ENCODE measurements around the gene C1QTNF5.

C1QTNF5 gene

GRCh38 chr11:119357074-119357473, 16.4 kb upstream of the C1QTNF5 start:
- no peak for DNase-seq

GRCh38 chr11:119356349-119357031, 15.8 kb upstream of the C1QTNF5 start:
- peak; percentile 74 for DNase-seq

GRCh38 chr11:119355091-119355843, 14.6 kb upstream of the C1QTNF5 start:
- no peak for DNase-seq

GRCh38 chr11:119352857-119353260, 12.2 kb upstream of the C1QTNF5 start:
- DNase-seq, result no peak

GRCh38 chr11:119351232-119351631, 10.5 kb upstream of the C1QTNF5 start:
- DNase-seq, result no peak

- DNase-seq, result no peak
Observed at GRCh38 chr11:119350302-119350701, 9.6 kb upstream of the C1QTNF5 start.

GRCh38 chr11:119347940-119348605, 7.4 kb upstream of the C1QTNF5 start:
- DNase-seq, result no peak

GRCh38 chr11:119347242-119347641, 6.6 kb upstream of the C1QTNF5 start:
- no peak for DNase-seq

GRCh38 chr11:119346605-119347004, 5.9 kb upstream of the C1QTNF5 start, which contains the start of gene MFRP:
Gene MFRP (minus strand): TSS chr11:119346705. CDS start chr11:119346513, 192 bp downstream.
- no peak for DNase-seq

- DNase-seq, result no peak
Observed at GRCh38 chr11:119345685-119346084, 5.0 kb upstream of the C1QTNF5 start.

- DNase-seq, result no peak
Observed at GRCh38 chr11:119344291-119345010, 3.8 kb upstream of the C1QTNF5 start.

GRCh38 chr11:119343726-119344125, 3.0 kb upstream of the C1QTNF5 start:
- DNase-seq, result no peak

- DNase-seq, result no peak
Observed at GRCh38 chr11:119342362-119343130, 1.9 kb upstream of the C1QTNF5 start.

- DNase-seq, result no peak
Observed at GRCh38 chr11:119342023-119342300, 1.3 kb upstream of the C1QTNF5 start.

- DNase-seq, result no peak
Observed at GRCh38 chr11:119341222-119342022, 739 bp upstream of the C1QTNF5 start.

- DNase-seq, result no peak
Observed at GRCh38 chr11:119339589-119340334, 921 bp downstream of the C1QTNF5 start.

GRCh38 chr11:119338965-119339588, 1.6 kb downstream of the C1QTNF5 start:
- DNase-seq, result no peak

GRCh38 chr11:119338318-119338890, 2.3 kb downstream of the C1QTNF5 start:
- peak; percentile 69 for DNase-seq

GRCh38 chr11:119337581-119338317, 2.9 kb downstream of the C1QTNF5 start:
- DNase-seq, result no peak
